Ishikawa (cell line): ENCODE data around the gene DOC2A.

Experiments
- CEBPB ChIP-seq: IDR thresholded peaks from 2 replicates; pipeline ENCODE4 v1.6.1; 2012
- CREB1 ChIP-seq: IDR thresholded peaks from 2 replicates; pipeline ENCODE4 v1.6.1; 2012; ENCODE audit warnings: low read depth
- EGR1 ChIP-seq: IDR thresholded peaks from 2 replicates; pipeline ENCODE4 v1.6.1; 2012
- EP300 ChIP-seq: IDR thresholded peaks from 2 replicates; pipeline ENCODE4 v1.6.1; 2012; ENCODE audit warnings: borderline replicate concordance
- FOXM1 ChIP-seq: IDR thresholded peaks from 2 replicates; pipeline ENCODE4 v1.6.1; 2012; ENCODE audit warnings: low read depth, borderline replicate concordance
- NFIC ChIP-seq: IDR thresholded peaks from 2 replicates; pipeline ENCODE4 v1.6.1; 2012
- RAD21 ChIP-seq: IDR thresholded peaks from 2 replicates; pipeline ENCODE4 v1.6.1; 2012; ENCODE audit warnings: low read depth
- TAF1 ChIP-seq: IDR thresholded peaks from 2 replicates; pipeline ENCODE4 v1.6.1; 2012; ENCODE audit warnings: low read depth, mild to moderate bottlenecking
- TCF12 ChIP-seq: IDR thresholded peaks from 2 replicates; pipeline ENCODE4 v1.6.1; 2012; ENCODE audit warnings: low read depth
- TEAD4 ChIP-seq: IDR thresholded peaks from 2 replicates; pipeline ENCODE4 v1.6.1; 2012
- YY1 ChIP-seq: IDR thresholded peaks from 2 replicates; pipeline ENCODE4 v1.6.1; 2012; ENCODE audit warnings: low read depth
- ZBTB7A ChIP-seq: IDR thresholded peaks from 2 replicates; pipeline ENCODE4 v1.6.1; 2012; ENCODE audit warnings: low read depth
- TF ChIP-seq, protein P1 (sequence below): IDR thresholded peaks from 2 replicates; pipeline ENCODE4 v1.6.1; 2012
- TF ChIP-seq, protein P2 (sequence below): IDR thresholded peaks from 2 replicates; pipeline ENCODE4 v1.6.1; 2012; ENCODE audit warnings: low read depth, mild to moderate bottlenecking
- TF ChIP-seq, protein P3 (sequence below): IDR thresholded peaks from 2 replicates; pipeline ENCODE4 v1.6.1; 2012

Gene DOC2A

DNA sequence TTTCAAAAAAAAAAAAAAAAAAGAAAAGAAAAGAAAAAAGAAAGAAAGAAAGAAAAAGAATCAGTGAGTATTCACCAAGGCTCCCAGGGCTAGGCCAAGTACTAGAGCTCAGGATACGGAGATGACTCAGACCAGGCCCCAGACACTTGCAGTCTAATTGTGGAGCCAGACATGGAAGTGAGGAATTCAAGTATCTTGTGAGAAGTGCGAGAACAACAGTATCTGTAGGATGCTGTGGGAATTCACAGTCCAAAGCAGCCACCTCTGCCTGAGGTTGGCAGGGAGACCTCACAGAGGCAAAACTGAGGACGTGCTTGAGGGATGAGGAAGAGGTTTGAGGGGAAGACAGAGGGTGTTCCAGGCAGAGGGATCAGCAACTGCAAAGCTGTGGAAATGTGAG, 40.7 kb upstream of the DOC2A start:
- TF ChIP-seq TCF12: no peak
- no peak for TF ChIP-seq EGR1
- TF ChIP-seq CREB1: no peak
- no peak for TF ChIP-seq TAF1
- no peak for TF ChIP-seq NFIC
- TF ChIP-seq, protein P1, sequence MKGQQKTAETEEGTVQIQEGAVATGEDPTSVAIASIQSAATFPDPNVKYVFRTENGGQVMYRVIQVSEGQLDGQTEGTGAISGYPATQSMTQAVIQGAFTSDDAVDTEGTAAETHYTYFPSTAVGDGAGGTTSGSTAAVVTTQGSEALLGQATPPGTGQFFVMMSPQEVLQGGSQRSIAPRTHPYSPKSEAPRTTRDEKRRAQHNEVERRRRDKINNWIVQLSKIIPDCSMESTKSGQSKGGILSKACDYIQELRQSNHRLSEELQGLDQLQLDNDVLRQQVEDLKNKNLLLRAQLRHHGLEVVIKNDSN: no peak
- TF ChIP-seq ZBTB7A: no peak
- no peak for TF ChIP-seq RAD21
- TF ChIP-seq EP300: no peak
- TF ChIP-seq FOXM1: no peak
- no peak for TF ChIP-seq TEAD4
- TF ChIP-seq CEBPB: no peak
- TF ChIP-seq YY1: no peak
- TF ChIP-seq, protein P2, sequence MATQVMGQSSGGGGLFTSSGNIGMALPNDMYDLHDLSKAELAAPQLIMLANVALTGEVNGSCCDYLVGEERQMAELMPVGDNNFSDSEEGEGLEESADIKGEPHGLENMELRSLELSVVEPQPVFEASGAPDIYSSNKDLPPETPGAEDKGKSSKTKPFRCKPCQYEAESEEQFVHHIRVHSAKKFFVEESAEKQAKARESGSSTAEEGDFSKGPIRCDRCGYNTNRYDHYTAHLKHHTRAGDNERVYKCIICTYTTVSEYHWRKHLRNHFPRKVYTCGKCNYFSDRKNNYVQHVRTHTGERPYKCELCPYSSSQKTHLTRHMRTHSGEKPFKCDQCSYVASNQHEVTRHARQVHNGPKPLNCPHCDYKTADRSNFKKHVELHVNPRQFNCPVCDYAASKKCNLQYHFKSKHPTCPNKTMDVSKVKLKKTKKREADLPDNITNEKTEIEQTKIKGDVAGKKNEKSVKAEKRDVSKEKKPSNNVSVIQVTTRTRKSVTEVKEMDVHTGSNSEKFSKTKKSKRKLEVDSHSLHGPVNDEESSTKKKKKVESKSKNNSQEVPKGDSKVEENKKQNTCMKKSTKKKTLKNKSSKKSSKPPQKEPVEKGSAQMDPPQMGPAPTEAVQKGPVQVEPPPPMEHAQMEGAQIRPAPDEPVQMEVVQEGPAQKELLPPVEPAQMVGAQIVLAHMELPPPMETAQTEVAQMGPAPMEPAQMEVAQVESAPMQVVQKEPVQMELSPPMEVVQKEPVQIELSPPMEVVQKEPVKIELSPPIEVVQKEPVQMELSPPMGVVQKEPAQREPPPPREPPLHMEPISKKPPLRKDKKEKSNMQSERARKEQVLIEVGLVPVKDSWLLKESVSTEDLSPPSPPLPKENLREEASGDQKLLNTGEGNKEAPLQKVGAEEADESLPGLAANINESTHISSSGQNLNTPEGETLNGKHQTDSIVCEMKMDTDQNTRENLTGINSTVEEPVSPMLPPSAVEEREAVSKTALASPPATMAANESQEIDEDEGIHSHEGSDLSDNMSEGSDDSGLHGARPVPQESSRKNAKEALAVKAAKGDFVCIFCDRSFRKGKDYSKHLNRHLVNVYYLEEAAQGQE: no peak
- TF ChIP-seq, protein P3, sequence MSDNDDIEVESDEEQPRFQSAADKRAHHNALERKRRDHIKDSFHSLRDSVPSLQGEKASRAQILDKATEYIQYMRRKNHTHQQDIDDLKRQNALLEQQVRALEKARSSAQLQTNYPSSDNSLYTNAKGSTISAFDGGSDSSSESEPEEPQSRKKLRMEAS: no peak

DNA sequence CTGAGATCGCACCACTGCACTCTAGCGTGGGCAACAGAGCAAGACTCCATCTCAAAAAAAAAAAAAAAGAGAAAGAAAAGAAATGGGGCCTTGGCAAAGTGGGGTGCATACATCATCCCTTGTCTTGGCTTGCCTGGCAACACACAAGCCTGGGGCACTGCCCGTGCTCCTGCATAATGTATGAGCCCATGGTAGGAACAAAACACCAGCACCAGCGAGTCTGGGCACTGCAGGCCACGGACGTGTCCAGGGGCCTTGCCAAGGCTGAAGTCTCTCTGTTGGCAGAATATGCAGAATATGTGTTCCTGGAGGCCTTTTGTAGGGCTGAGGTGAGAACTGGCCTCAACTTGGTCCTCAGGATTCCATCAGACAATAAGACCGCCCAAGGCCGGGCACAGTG, 39.0 kb upstream of the DOC2A start:
- TF ChIP-seq CREB1: no peak
- no peak for TF ChIP-seq FOXM1
- no peak for TF ChIP-seq TAF1

DNA sequence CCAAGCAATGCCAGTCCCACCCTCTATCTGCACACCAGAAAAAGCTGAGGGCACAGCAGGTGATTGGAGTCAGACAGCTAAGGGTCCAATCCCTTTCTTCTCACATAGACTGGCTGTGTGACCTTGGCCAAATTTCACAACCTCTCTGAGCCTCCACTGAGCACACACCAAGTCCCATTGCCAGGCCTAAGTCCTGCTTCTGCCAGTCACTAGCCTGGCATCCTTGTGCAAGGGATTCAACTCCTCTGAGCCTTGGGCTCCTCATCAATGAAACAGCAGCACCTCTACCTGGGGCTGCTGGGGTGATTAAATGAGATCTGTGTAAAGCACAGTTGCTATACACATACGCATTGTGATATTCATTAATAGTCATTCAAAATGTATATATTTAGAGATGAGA, 35.8 kb upstream of the DOC2A start:
- TF ChIP-seq RAD21 (no peak), YY1 (no peak), NFIC (no peak), TAF1 (no peak), CEBPB (no peak), EGR1 (no peak)
- TF ChIP-seq, protein P2: no peak

DNA sequence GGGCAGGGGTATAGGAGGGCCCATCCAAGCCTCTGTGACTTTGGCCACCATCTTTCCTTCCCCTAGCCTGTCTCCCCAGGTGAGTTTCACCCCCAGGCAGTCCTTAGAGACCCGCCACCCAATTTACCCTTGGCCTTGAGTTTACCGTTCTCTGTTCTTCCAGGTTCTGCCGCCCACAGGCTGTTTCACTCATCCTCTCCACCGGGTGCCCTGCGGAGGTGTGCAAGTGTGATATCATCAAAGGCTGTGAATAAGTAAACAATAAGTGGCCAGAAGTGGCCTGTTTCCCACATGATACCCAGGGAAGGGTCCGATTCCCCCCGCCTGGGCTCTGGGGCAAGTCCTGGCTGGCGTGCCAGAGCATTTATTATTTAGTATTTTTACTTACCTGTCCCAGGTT, 35.4 kb upstream of the DOC2A start:
- TF ChIP-seq FOXM1: no peak
- TF ChIP-seq CEBPB: no peak
- no peak for TF ChIP-seq RAD21
- TF ChIP-seq EP300: no peak
- no peak for TF ChIP-seq ZBTB7A
- TF ChIP-seq, protein P2: no peak
- no peak for TF ChIP-seq TCF12
- TF ChIP-seq YY1: no peak
- TF ChIP-seq EGR1: no peak
- TF ChIP-seq, protein P3: no peak
- TF ChIP-seq TAF1: no peak
- no peak for TF ChIP-seq CREB1
- no peak for TF ChIP-seq TEAD4

DNA sequence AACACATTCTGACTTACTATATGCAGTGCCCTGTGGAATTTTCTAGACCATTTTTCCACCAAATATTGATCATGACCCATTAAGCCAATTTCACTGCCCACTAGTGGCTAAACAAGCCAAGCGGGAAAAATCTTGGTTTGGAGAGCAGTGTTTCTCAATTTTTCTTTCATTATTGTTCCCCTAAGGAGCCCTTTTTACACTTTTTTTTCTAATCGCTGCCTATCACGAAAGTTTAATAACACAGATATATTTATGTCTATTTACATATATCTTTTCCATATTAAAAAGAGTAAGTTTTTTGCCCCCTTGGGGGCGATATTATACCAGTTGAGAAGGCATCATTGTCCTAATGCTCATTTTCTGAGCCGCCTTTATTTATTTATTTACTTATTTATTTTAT, 31.0 kb upstream of the DOC2A start:
- TF ChIP-seq TEAD4 (no peak), RAD21 (peak; percentile 49)
- TF ChIP-seq, protein P1: no peak
